HEK293 (cell line): ENCODE measurements around the gene GJA9.
A peak's percentile ranks its signal among the peaks of the same experiment; 100 is the strongest.

Experiments
- CTCF ChIA-PET: fragments of 350-600 bp; formaldehyde crosslinking; extraction: SDS; loops from one replicate; lab custom pipeline; 2021; ENCODE audit warnings: antibody characterized with exemption; lab: Yijun Ruan, JAX
- POLR2A ChIA-PET: fragments of 300-600 bp; formaldehyde crosslinking; extraction: SDS; loops from one replicate; lab custom pipeline; 2020; ENCODE audit warnings: antibody characterized with exemption, inconsistent platforms; lab: Yijun Ruan, JAX
- H3K27ac ChIP-seq: fragments of 200-500 bp; sonication (Bioruptor generic); 2 replicates; pipeline ENCODE4 v1.5.1; 2014; ENCODE audit warnings: low read depth, low read length, control low read depth, inconsistent platforms; ENCODE audit errors: extremely low read depth
- H3K36me3 ChIP-seq, 2 experiments: fragments of 200-500 bp in 1 of 2; sonication (Bioruptor generic) in 1 of 2; 1 replicate in 1 of 2; 2 replicates in 1 of 2; pipeline ENCODE4 v1.5.1; 2014 to 2017; ENCODE audit warnings: inconsistent platforms in 2 of 2, low read length in 2 of 2; ENCODE audit not compliant: control insufficient read depth in 2 of 2, insufficient read depth in 1 of 2
- H3K4me1 ChIP-seq: fragments of 200-500 bp; sonication (Bioruptor generic); 2 replicates; pipeline ENCODE4 v1.5.1; 2014; ENCODE audit warnings: mild to moderate bottlenecking, low read length, inconsistent platforms; ENCODE audit not compliant: control insufficient read depth, insufficient read depth
- H3K4me3 ChIP-seq: 2 replicates; pipeline ENCODE4 v1.5.1; 2011; ENCODE audit warnings: low read depth, mild to moderate bottlenecking, control low read depth, low read length, moderate library complexity
- H3K9me3 ChIP-seq: fragments of 200-500 bp; sonication (Bioruptor generic); 2 replicates; pipeline ENCODE4 v1.5.1; 2014; ENCODE audit warnings: low read depth, low read length, inconsistent platforms; ENCODE audit not compliant: control insufficient read depth, insufficient read depth
- EGR2 ChIP-seq: fragments of 450-650 bp; formaldehyde crosslinking; IDR thresholded peaks from 2 replicates; pipeline ENCODE4 v1.5.1; 2016; ENCODE audit warnings: low read depth, missing biosample characterization, missing genetic modification characterization
- HIC1 ChIP-seq: fragments of 450-650 bp; formaldehyde crosslinking; IDR thresholded peaks from 2 replicates; pipeline ENCODE4 v1.5.1; 2016; ENCODE audit warnings: missing biosample characterization, missing genetic modification characterization
- INSM2 ChIP-seq: fragments of 450-650 bp; formaldehyde crosslinking; IDR thresholded peaks from 2 replicates; pipeline ENCODE4 v1.5.1; 2016; ENCODE audit warnings: missing biosample characterization, missing genetic modification characterization
- ZBTB8A ChIP-seq: fragments of 450-650 bp; formaldehyde crosslinking; IDR thresholded peaks from 2 replicates; pipeline ENCODE4 v1.5.1; 2016; ENCODE audit warnings: missing biosample characterization, missing genetic modification characterization
- ZFHX2 ChIP-seq: fragments of 450-650 bp; formaldehyde crosslinking; conservative IDR thresholded peaks from 2 replicates; pipeline ENCODE4 v1.5.1; 2016; ENCODE audit warnings: missing biosample characterization, missing genetic modification characterization
- ZFP37 ChIP-seq: fragments of 450-650 bp; formaldehyde crosslinking; IDR thresholded peaks from 2 replicates; pipeline ENCODE4 v1.5.1; 2016; ENCODE audit warnings: missing biosample characterization, missing genetic modification characterization
- ZNF10 ChIP-seq: fragments of 450-650 bp; formaldehyde crosslinking; IDR thresholded peaks from 2 replicates; pipeline ENCODE4 v1.5.1; 2017; ENCODE audit warnings: missing biosample characterization, missing genetic modification characterization
- ZNF2 ChIP-seq: fragments of 450-650 bp; formaldehyde crosslinking; IDR thresholded peaks from 2 replicates; pipeline ENCODE4 v1.5.1; 2016; ENCODE audit warnings: missing biosample characterization, missing genetic modification characterization
- ZNF341 ChIP-seq: fragments of 450-650 bp; formaldehyde crosslinking; IDR thresholded peaks from 2 replicates; pipeline ENCODE4; 2016; ENCODE audit warnings: low read depth, missing biosample characterization, missing genetic modification characterization
- ZNF404 ChIP-seq: fragments of 450-650 bp; formaldehyde crosslinking; IDR thresholded peaks from 2 replicates; pipeline ENCODE4 v1.5.1; 2017; ENCODE audit warnings: missing biosample characterization, missing genetic modification characterization
- ZNF560 ChIP-seq: fragments of 450-650 bp; formaldehyde crosslinking; IDR thresholded peaks from 2 replicates; pipeline ENCODE4 v1.5.1; 2017; ENCODE audit warnings: missing biosample characterization, missing genetic modification characterization, borderline replicate concordance
- ZNF596 ChIP-seq: fragments of 450-650 bp; IDR thresholded peaks from 2 replicates; pipeline ENCODE4 v1.5.0; 2018; ENCODE audit warnings: missing biosample characterization, mild to moderate bottlenecking, missing genetic modification characterization, moderate library complexity
- ZNF629 ChIP-seq: fragments of 450-650 bp; formaldehyde crosslinking; IDR thresholded peaks from 2 replicates; pipeline ENCODE4 v1.5.1; 2017; ENCODE audit warnings: missing biosample characterization, missing genetic modification characterization
- ZNF704 ChIP-seq: fragments of 450-650 bp; formaldehyde crosslinking; IDR thresholded peaks from 2 replicates; pipeline ENCODE4 v1.5.1; 2016; ENCODE audit warnings: missing biosample characterization, missing genetic modification characterization
- ZNF792 ChIP-seq: fragments of 450-650 bp; formaldehyde crosslinking; IDR thresholded peaks from 2 replicates; pipeline ENCODE4 v1.5.1; 2016; ENCODE audit warnings: missing biosample characterization, missing genetic modification characterization

Gene GJA9

GRCh38 chr1:38923607-38924006 is 42.2 kb upstream of the GJA9 start:
- Histone ChIP-seq H3K9me3 (no peaks in the 10 kb centered on the region), H3K4me1 (no peaks in the 10 kb centered on the region), H3K4me3 (no peak overlapping the region), H3K27ac (no peak overlapping the region), H3K36me3 (no peaks in the 10 kb centered on the region)
- CTCF ChIA-PET, result no interaction called here
- POLR2A ChIA-PET, result no interaction called here
- peak; percentile 71 for TF ChIP-seq ZFHX2 (tag by site-specific recombination)
- TF ChIP-seq ZNF704, result no peak
- peak; percentile 91 for TF ChIP-seq EGR2
- no peak for TF ChIP-seq ZNF629 (tag by site-specific recombination)
- TF ChIP-seq ZNF792 (tag by site-specific recombination), result no peak
- no peak for TF ChIP-seq ZBTB8A (tag by site-specific recombination)
- TF ChIP-seq ZNF596 (tag by site-specific recombination), result no peak
- no peak for TF ChIP-seq ZFP37 (tag by site-specific recombination)
- TF ChIP-seq INSM2 (tag by site-specific recombination), result no peak
- no peak for TF ChIP-seq ZNF2 (tag by site-specific recombination)

- no peak overlapping the region for H3K27ac ChIP-seq
- ChIA-PET CTCF (interaction anchor here (0.6 to 1.0 kb wide), 3 partner anchors 120 to 1330 kb away, joined by 3 to 8 read pairs (median 8); no protein-coding TSS in a partner anchor), POLR2A (no interaction called here)
- no peaks in the 10 kb centered on the region for H3K9me3 ChIP-seq
- no peaks in the 10 kb centered on the region for H3K36me3 ChIP-seq
- TF ChIP-seq ZNF341 (peak; percentile 14; the same call in 1 of the 2 replicates), ZNF560 (tag by site-specific recombination) (no peak)
- TF ChIP-seq, all 188 proteins: peak for 1
- Histone ChIP-seq H3K4me1 (no peaks in the 10 kb centered on the region), H3K4me3 (no peak overlapping the region)
These were observed 37.7 kb upstream of the GJA9 start for GRCh38 chr1:38919130-38919529.

- H3K27ac ChIP-seq, result no peak overlapping the region
- H3K9me3 ChIP-seq, result no peaks in the 10 kb centered on the region
- ChIA-PET CTCF (interaction anchor here (0.6 to 1.0 kb wide), 3 partner anchors 121 to 1331 kb away, joined by 3 to 8 read pairs (median 8); no protein-coding TSS in a partner anchor), POLR2A (no interaction called here)
- H3K4me3 ChIP-seq, result no peak overlapping the region
- TF ChIP-seq ZNF404 (tag by site-specific recombination) (no peak), HIC1 (no peak), ZNF10 (tag by site-specific recombination) (no peak)
- H3K36me3 ChIP-seq, result no peaks in the 10 kb centered on the region
- H3K4me1 ChIP-seq, result no peaks in the 10 kb centered on the region
These were observed 37.2 kb upstream of the GJA9 start for GRCh38 chr1:38918568-38918967.

- peak; percentile 98 for TF ChIP-seq ZNF10 (tag by site-specific recombination)
- no peak for TF ChIP-seq ZNF404 (tag by site-specific recombination)
- TF ChIP-seq, all 188 proteins: peak for 1
- CTCF ChIA-PET, result no interaction called here
- no peaks in the 10 kb centered on the region for H3K4me1 ChIP-seq
- POLR2A ChIA-PET, result no interaction called here
- no peaks in the 10 kb centered on the region for H3K9me3 ChIP-seq
- H3K36me3 ChIP-seq, result no peaks in the 10 kb centered on the region
- no peak overlapping the region for H3K27ac ChIP-seq
- no peak overlapping the region for H3K4me3 ChIP-seq
These were observed 36.4 kb upstream of the GJA9 start for GRCh38 chr1:38917772-38918171.
